HCT116 (cell line): ENCODE data around the gene PTRHD1. TPM values are rescaled to one million over a fixed set of nuclear protein-coding genes. Genes with fewer than 3 reads are reported as not detected.

Experiments used
- ATAC-seq: fragments of 200-7000 bp; cut with Tn5 transposase; 2 replicates; pipeline ENCODE4 v1.9.1; 2020; ENCODE audit warnings: mild to moderate bottlenecking, moderate library complexity
- BruUV-seq: library from RNA; stranded (reverse); fragments of 400-500 nt; replicated peaks from 2 replicates; lab custom pipeline; 2021; lab: Mats Ljungman, UMichigan
- CTCF ChIA-PET: fragments of 300-600 bp; sonication (Branson Sonifier 250); formaldehyde crosslinking; loops from one replicate; lab custom pipeline; 2021; ENCODE audit warnings: antibody characterized with exemption; lab: Charles Lee
- POLR2A ChIA-PET: fragments of 300-600, 350-600 bp; sonication (Branson Sonifier 250); formaldehyde crosslinking; loops from one replicate; lab custom pipeline; 2021; ENCODE audit warnings: antibody characterized with exemption; lab: Charles Lee
- RAD21 ChIA-PET, 2 experiments: fragments of 300-600 bp; sonication (Branson Sonifier 250); formaldehyde crosslinking; loops; one replicate each; lab custom pipeline; 2023; ENCODE audit warnings: low total read pairs in 2 of 2; ENCODE audit not compliant: uncharacterized antibody in 2 of 2, unreplicated experiment in 2 of 2, low non-redundant PET in 1 of 2; lab: Charles Lee
- DNase-seq: peaks from one replicate; pipeline ENCODE4 v3.0.0-alpha.2; 2010; ENCODE audit warnings: low read depth, low spot score
- H2AFZ ChIP-seq: fragments of 200-600 bp; shearing (Covaris generic), sonication (generic); 2 replicates; pipeline ENCODE4 v1.6.1; 2017; ENCODE audit warnings: low read depth, mixed run types, mixed read lengths, antibody characterized with exemption, low read length; ENCODE audit not compliant: poor library complexity, severe bottlenecking
- H3K27ac ChIP-seq: 2 replicates; pipeline ENCODE4 v1.5.1; 2012; ENCODE audit warnings: low read depth, low read length
- H3K27me3 ChIP-seq: fragments of 200-600 bp; sonication (generic); 2 replicates; pipeline ENCODE4 v1.6.1; 2016; ENCODE audit warnings: mixed run types, low read length, mixed read lengths; ENCODE audit not compliant: insufficient read depth
- H3K36me3 ChIP-seq, 2 experiments: fragments of 200-500 bp in 1 of 2; fragments of 200-600 bp in 1 of 2; sonication (Bioruptor generic) in 1 of 2; sonication (generic) in 1 of 2; 2 replicates each; pipeline versions ENCODE4 v1.5.1 to v1.6.1; 2014 to 2016; ENCODE audit warnings: low read length in 2 of 2, inconsistent platforms in 1 of 2, mixed read lengths in 1 of 2, mixed run types in 1 of 2; ENCODE audit not compliant: insufficient read depth in 2 of 2, control insufficient read depth in 1 of 2
- H3K4me1 ChIP-seq, 2 experiments: fragments of 200-600 bp in 1 of 2; sonication (generic) in 1 of 2; 2 replicates each; pipeline versions ENCODE4 v1.5.1 to v1.6.1; 2012 to 2017; ENCODE audit warnings: low read length in 2 of 2, inconsistent platforms in 1 of 2, mild to moderate bottlenecking in 1 of 2, mixed read lengths in 1 of 2, mixed run types in 1 of 2, moderate library complexity in 1 of 2; ENCODE audit not compliant: insufficient read depth in 2 of 2, control insufficient read depth in 1 of 2
- H3K4me2 ChIP-seq: fragments of 200-600 bp; sonication (generic); 2 replicates; pipeline ENCODE4 v1.6.1; 2017; ENCODE audit warnings: mixed run types, low read length, mixed read lengths
- H3K4me3 ChIP-seq, 2 experiments: fragments of 200-600 bp in 1 of 2; sonication (generic) in 1 of 2; replicated peaks in 1 of 2; 2 replicates each; pipeline ENCODE4 v1.5.1; 2011 to 2016; ENCODE audit warnings: low read length in 2 of 2, control low read depth in 1 of 2, low read depth in 1 of 2, mild to moderate bottlenecking in 1 of 2, mixed read lengths in 1 of 2, mixed run types in 1 of 2
- H3K79me2 ChIP-seq: fragments of 200-600 bp; sonication (generic); 2 replicates; pipeline ENCODE4 v1.6.1; 2017; ENCODE audit warnings: mild to moderate bottlenecking, mixed run types, low read length, moderate library complexity, mixed read lengths; ENCODE audit not compliant: insufficient read depth
- H3K9ac ChIP-seq: fragments of 200-600 bp; sonication (generic); 2 replicates; pipeline ENCODE4 v1.6.1; 2016; ENCODE audit warnings: low read length, mixed read lengths
- H3K9me2 ChIP-seq: fragments of 200-600 bp; sonication (generic), shearing (Covaris generic); 2 replicates; pipeline ENCODE4 v1.6.1; 2017; ENCODE audit warnings: mixed run types, mild to moderate bottlenecking, moderate library complexity; ENCODE audit not compliant: insufficient read depth
- H3K9me3 ChIP-seq, 2 experiments: fragments of 200-500 bp in 1 of 2; fragments of 200-600 bp in 1 of 2; sonication (Bioruptor generic) in 1 of 2; sonication (generic) in 1 of 2; 2 replicates each; pipeline ENCODE4 v1.6.1; 2014 to 2017; ENCODE audit warnings: low read length in 2 of 2, mixed read lengths in 2 of 2, inconsistent platforms in 1 of 2, low read depth in 1 of 2, mild to moderate bottlenecking in 1 of 2, mixed run types in 1 of 2, moderate library complexity in 1 of 2; ENCODE audit not compliant: control insufficient read depth in 1 of 2, insufficient read depth in 1 of 2
- H4K20me1 ChIP-seq: fragments of 200-600 bp; sonication (generic), shearing (Covaris generic); 2 replicates; pipeline ENCODE4 v1.6.1; 2017; ENCODE audit warnings: mixed run types, mild to moderate bottlenecking, moderate library complexity; ENCODE audit not compliant: insufficient read depth
- CBX3 ChIP-seq: IDR thresholded peaks from 2 replicates; pipeline ENCODE4 v1.6.1; 2012; ENCODE audit warnings: low read depth
- CEBPB ChIP-seq: IDR thresholded peaks from 2 replicates; pipeline ENCODE4 v1.6.1; 2012; ENCODE audit warnings: low read depth
- FOSL1 ChIP-seq: IDR thresholded peaks from 2 replicates; pipeline ENCODE4 v1.6.1; 2012; ENCODE audit warnings: low read depth
- JUND ChIP-seq: IDR thresholded peaks from 2 replicates; pipeline ENCODE4 v1.6.1; 2012
- POLR2AphosphoS5 ChIP-seq: IDR thresholded peaks from 2 replicates; pipeline ENCODE4 v1.6.1; 2011; ENCODE audit warnings: mild to moderate bottlenecking, low read depth, low read length, moderate library complexity
- RAD21 ChIP-seq: IDR thresholded peaks from 2 replicates; pipeline ENCODE4 v1.6.1; 2012; ENCODE audit warnings: low read depth, mild to moderate bottlenecking
- SIN3A ChIP-seq: IDR thresholded peaks from 2 replicates; pipeline ENCODE4 v1.6.1; 2012; ENCODE audit warnings: low read depth
- TCF7L2 ChIP-seq: IDR thresholded peaks from 2 replicates; pipeline ENCODE4 v1.7.0; 2011; ENCODE audit warnings: borderline replicate concordance, inconsistent platforms; ENCODE audit not compliant: insufficient read depth, insufficient read length; ENCODE audit errors: extremely low read depth
- ZNF274 ChIP-seq: fragments of 200-500 bp; sonication (Bioruptor generic); IDR thresholded peaks from 2 replicates; pipeline ENCODE4 v1.6.1; 2014; ENCODE audit warnings: mild to moderate bottlenecking, low read depth, low read length, inconsistent platforms
- intact Hi-C: fragments of 100-400 bp; cut with micrococcal nuclease; formaldehyde crosslinking; loops from 2 replicates; pipeline ENCODE4 v1.10.0; 2022
- total RNA-seq: library from RNA; stranded (reverse); gene quantifications from one replicate; pipeline ENCODE4 v1.2.1, GENCODE V29; 2021; ENCODE audit not compliant: unreplicated experiment
- TF ChIP-seq, protein P1 (sequence below), 3 experiments: fragments of 200-600 bp in 1 of 3; sonication (generic) in 1 of 3; IDR thresholded peaks in 2 of 3; conservative IDR thresholded peaks in 1 of 3; 2 replicates each; pipeline ENCODE4 v1.5.1; 2012 to 2017; ENCODE audit warnings: low read depth in 2 of 3, low read length in 2 of 3, antibody characterized with exemption in 1 of 3, borderline replicate concordance in 1 of 3, control low read depth in 1 of 3, mild to moderate bottlenecking in 1 of 3, mixed read lengths in 1 of 3, mixed run types in 1 of 3, moderate library complexity in 1 of 3; ENCODE audit not compliant: insufficient read depth in 1 of 3

Gene PTRHD1
- total RNA-seq, 1 experiment from 2014 or later, result 24.3 TPM

DNA sequence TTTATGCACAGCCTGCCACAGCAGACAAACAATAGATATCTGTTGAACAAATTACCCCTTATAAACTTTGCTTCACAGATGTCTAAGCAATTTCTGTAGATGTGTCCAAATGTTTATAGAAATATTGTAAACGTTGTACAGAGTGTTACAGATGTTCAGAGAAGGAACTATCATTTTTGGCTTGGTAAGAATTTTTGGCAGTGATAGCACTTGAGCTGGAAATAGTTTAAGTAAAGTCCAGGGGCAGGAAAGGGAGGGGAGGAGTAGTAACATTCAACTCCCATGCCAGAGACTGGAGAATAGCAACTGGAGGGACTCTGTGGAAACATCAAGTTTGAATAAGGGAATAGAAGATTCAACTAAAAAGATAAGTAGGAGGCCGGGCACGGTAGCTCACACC lies 4.4 kb downstream of the PTRHD1 start:
- Histone ChIP-seq H2AFZ (no peak overlapping the region), H3K9ac (no peak overlapping the region), H3K27ac (no peak overlapping the region), H3K4me2 (no peak overlapping the region), H3K36me3 (no peaks in the 10 kb centered on the region), H3K9me2 (no peaks in the 10 kb centered on the region), H3K9me3 (no peaks in the 10 kb centered on the region), H3K27me3 (no peaks in the 10 kb centered on the region), H4K20me1 (no peaks in the 10 kb centered on the region), H3K4me3 (no peak overlapping the region), H3K79me2 (peaks cover 5% of the 10 kb centered on the region), H3K4me1 (peaks cover 12 to 22% of the 10 kb centered on the region in 2 experiments)
- intact Hi-C loops, result no loop called here
- ATAC-seq, result no peak
- TF ChIP-seq, protein P1, sequence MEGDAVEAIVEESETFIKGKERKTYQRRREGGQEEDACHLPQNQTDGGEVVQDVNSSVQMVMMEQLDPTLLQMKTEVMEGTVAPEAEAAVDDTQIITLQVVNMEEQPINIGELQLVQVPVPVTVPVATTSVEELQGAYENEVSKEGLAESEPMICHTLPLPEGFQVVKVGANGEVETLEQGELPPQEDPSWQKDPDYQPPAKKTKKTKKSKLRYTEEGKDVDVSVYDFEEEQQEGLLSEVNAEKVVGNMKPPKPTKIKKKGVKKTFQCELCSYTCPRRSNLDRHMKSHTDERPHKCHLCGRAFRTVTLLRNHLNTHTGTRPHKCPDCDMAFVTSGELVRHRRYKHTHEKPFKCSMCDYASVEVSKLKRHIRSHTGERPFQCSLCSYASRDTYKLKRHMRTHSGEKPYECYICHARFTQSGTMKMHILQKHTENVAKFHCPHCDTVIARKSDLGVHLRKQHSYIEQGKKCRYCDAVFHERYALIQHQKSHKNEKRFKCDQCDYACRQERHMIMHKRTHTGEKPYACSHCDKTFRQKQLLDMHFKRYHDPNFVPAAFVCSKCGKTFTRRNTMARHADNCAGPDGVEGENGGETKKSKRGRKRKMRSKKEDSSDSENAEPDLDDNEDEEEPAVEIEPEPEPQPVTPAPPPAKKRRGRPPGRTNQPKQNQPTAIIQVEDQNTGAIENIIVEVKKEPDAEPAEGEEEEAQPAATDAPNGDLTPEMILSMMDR (IDR thresholded peaks at IDR 0.05 in 2 of 3, conservative IDR thresholded peaks at IDR 0.05 in 1 of 3; ENCODE audit: borderline replicate concordance in 1 of 3, insufficient read depth in 1 of 3, low read depth in 2 of 3, low read length in 2 of 3), result no peak
- TF ChIP-seq RAD21 (no peak), POLR2AphosphoS5 (no peak), ZNF274 (no peak), SIN3A (no peak), FOSL1 (no peak), CEBPB (no peak), TCF7L2 (no peak), JUND (no peak), CBX3 (no peak)
- CTCF ChIA-PET, result interaction anchor here (1.4 kb wide), 1 partner anchor 33 kb away, joined by 3 read pairs; no protein-coding TSS in a partner anchor
- RAD21 ChIA-PET, result no interaction called here
- BruUV-seq, result no TSS peak
- POLR2A ChIA-PET, result no interaction called here
- DNase-seq, result no peak
